Nephron progenitor cell (in vitro differentiated cells): ENCODE results near the gene SDF4.
A peak's percentile ranks its signal among the peaks of the same experiment; 100 is the strongest.

ENCODE experiments used
- DNase-seq: peaks from one replicate; pipeline ENCODE4 v3.0.0; 2021
- H3K27ac Mint-ChIP-seq: 2 replicates; pipeline ENCODE4 v1.8.0; 2021; ENCODE audit warnings: mild to moderate bottlenecking, moderate library complexity, mixed read lengths
- H3K27me3 Mint-ChIP-seq: 2 replicates; pipeline ENCODE4 v1.8.0; 2021; ENCODE audit warnings: mild to moderate bottlenecking, low read depth, mixed read lengths; ENCODE audit not compliant: poor library complexity
- H3K36me3 Mint-ChIP-seq: 2 replicates; pipeline ENCODE4 v1.8.0; 2021; ENCODE audit warnings: low read depth, mixed read lengths
- H3K4me1 Mint-ChIP-seq: 2 replicates; pipeline ENCODE4 v1.8.0; 2021; ENCODE audit warnings: mixed read lengths
- H3K4me3 Mint-ChIP-seq: 2 replicates; pipeline ENCODE4 v1.8.0; 2021; ENCODE audit warnings: mild to moderate bottlenecking, moderate library complexity, mixed read lengths
- H3K9me3 Mint-ChIP-seq: 2 replicates; pipeline ENCODE4 v1.8.0; 2021; ENCODE audit warnings: mild to moderate bottlenecking, moderate library complexity, mixed read lengths
- TF ChIP-seq, protein P1 (sequence below): fragments of 200-600 bp; sonication (generic); IDR thresholded peaks from 2 replicates; pipeline ENCODE4 v1.5.0; 2021; ENCODE audit warnings: antibody characterized with exemption

The SDF4 gene

GRCh38 chr1:1245817-1246576, 14.2 kb upstream of the SDF4 start:
- peaks cover 16% of the 10 kb centered on the region for H3K27me3 Mint-ChIP-seq
- no peak overlapping the region for H3K27ac Mint-ChIP-seq
- no peak overlapping the region for H3K4me3 Mint-ChIP-seq
- H3K4me1 Mint-ChIP-seq: peaks cover 5% of the 10 kb centered on the region
- DNase-seq: no peak
- no peaks in the 10 kb centered on the region for H3K9me3 Mint-ChIP-seq
- H3K36me3 Mint-ChIP-seq: no peaks in the 10 kb centered on the region
- TF ChIP-seq, protein P1, sequence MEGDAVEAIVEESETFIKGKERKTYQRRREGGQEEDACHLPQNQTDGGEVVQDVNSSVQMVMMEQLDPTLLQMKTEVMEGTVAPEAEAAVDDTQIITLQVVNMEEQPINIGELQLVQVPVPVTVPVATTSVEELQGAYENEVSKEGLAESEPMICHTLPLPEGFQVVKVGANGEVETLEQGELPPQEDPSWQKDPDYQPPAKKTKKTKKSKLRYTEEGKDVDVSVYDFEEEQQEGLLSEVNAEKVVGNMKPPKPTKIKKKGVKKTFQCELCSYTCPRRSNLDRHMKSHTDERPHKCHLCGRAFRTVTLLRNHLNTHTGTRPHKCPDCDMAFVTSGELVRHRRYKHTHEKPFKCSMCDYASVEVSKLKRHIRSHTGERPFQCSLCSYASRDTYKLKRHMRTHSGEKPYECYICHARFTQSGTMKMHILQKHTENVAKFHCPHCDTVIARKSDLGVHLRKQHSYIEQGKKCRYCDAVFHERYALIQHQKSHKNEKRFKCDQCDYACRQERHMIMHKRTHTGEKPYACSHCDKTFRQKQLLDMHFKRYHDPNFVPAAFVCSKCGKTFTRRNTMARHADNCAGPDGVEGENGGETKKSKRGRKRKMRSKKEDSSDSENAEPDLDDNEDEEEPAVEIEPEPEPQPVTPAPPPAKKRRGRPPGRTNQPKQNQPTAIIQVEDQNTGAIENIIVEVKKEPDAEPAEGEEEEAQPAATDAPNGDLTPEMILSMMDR: no peak

DNA sequence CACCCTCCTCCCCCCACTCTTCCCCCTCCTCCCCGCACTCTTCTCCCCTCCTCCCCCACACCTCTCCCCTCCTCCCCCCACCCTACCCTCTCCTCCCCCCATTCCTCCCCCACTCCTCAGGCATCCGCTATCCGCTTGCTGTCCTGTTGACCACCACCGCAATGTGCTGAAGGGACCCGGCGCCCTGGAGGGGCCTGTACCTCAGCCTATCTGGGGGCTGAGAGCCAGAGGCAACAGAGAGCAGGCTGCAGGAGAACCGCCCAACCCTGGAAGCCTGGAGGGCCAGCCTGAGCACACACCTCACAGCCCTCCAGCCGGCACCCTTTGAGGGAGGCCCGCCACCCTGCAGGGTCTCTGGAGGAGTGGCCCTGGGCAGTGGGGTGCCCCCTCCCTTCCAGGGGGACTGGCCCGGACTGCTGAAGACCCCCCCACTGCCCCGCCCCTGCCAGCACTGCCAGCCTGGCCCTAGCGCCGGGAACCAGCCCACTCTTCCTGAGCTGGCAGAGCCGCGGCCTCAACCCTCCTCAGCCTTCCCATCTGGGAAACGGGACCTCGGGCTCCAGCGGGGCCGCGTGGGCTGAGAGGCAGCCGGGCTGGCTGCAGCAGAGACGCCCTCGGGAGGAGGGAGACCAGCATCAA, 13.5 kb upstream of the SDF4 start:
- H3K27me3 Mint-ChIP-seq: peaks cover 16% of the 10 kb centered on the region
- TF ChIP-seq, protein P1: no peak

DNA sequence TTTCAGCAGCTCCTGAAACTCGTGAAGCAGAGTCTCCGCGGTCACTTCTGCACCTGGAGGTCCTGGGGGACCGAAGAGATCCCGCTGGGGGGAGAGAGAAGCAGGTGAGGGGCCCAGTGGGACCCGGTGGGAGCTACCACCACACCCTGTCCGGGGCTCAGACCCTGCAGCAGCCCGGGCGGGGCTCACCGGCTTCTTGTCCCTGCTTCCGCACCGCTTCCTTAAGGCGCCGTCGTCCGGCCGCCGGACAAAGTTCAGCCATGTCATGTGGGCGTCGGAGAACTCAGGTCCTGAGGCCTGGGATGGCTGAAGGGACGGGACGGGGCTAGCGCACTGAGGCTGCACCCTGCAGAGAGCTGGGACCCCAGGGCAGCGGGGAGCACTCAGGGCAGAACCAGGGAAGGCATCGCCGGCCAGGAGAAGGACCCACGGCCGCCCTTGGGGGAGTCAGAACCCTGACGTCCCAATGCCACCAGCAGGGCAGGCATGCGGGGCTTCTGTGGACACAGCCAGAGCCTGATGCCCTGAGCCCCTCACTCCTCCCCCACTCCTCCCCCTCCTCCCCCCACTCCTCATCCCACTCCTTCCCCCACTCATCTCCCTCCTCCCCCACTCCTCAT, 12.5 kb upstream of the SDF4 start:
- no peak overlapping the region for H3K4me3 Mint-ChIP-seq
- TF ChIP-seq, protein P1: no peak
- peaks cover 13% of the 10 kb centered on the region for H3K27me3 Mint-ChIP-seq
- H3K27ac Mint-ChIP-seq: no peak overlapping the region
- no peaks in the 10 kb centered on the region for H3K36me3 Mint-ChIP-seq
- no peak for DNase-seq
- no peaks in the 10 kb centered on the region for H3K9me3 Mint-ChIP-seq
- no peaks in the 10 kb centered on the region for H3K4me1 Mint-ChIP-seq

More for the DNA sequence above, 13.5 kb upstream of the SDF4 start:
- H3K36me3 Mint-ChIP-seq: no peaks in the 10 kb centered on the region
- H3K9me3 Mint-ChIP-seq: no peaks in the 10 kb centered on the region
- H3K4me1 Mint-ChIP-seq: peaks cover 3% of the 10 kb centered on the region
- DNase-seq: no peak
- no peak overlapping the region for H3K27ac Mint-ChIP-seq
- H3K4me3 Mint-ChIP-seq: no peak overlapping the region

- TF ChIP-seq, protein P1: no peak
- H3K27me3 Mint-ChIP-seq: peaks cover 13% of the 10 kb centered on the region
- H3K36me3 Mint-ChIP-seq: no peaks in the 10 kb centered on the region
- no peak overlapping the region for H3K4me3 Mint-ChIP-seq
- no peak overlapping the region for H3K27ac Mint-ChIP-seq
- H3K9me3 Mint-ChIP-seq: no peaks in the 10 kb centered on the region
- H3K4me1 Mint-ChIP-seq: peaks cover 3% of the 10 kb centered on the region
- DNase-seq: peak; percentile 57
Observed at GRCh38 chr1:1243807-1244191, 12.0 kb upstream of the SDF4 start.

DNA sequence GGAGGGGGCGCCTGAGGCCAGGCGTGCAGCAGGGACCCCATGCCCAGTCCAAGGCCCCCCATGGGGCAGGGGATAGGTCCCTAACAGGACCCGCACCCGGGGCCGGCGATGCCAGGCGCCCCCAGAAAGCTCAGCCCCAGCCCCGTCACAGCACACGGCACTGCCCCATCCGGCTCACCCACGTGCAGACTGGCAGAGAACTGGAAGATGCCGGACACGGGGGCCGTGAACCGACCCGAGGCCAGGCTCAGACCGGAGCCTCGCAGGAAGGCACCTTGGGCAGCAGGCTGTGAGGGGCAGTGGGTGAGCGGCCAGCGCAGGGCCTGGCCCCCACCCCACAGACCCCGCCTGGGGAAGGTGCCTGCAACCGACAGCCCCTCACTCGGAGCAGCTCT, 11.5 kb upstream of the SDF4 start:
- no peak overlapping the region for H3K27ac Mint-ChIP-seq

More for the DNA sequence above, 11.5 kb upstream of the SDF4 start:
- H3K9me3 Mint-ChIP-seq: no peaks in the 10 kb centered on the region
- TF ChIP-seq, protein P1: no peak
- no peaks in the 10 kb centered on the region for H3K36me3 Mint-ChIP-seq
- H3K4me1 Mint-ChIP-seq: peaks cover 5% of the 10 kb centered on the region
- DNase-seq: no peak
- no peak overlapping the region for H3K4me3 Mint-ChIP-seq
- peaks cover 13% of the 10 kb centered on the region for H3K27me3 Mint-ChIP-seq
